Measurements from ENCODE around the gene LHFPL3.

- TF ChIP-seq CTCF (IDR thresholded peaks at IDR 0.05; ENCODE audit: low read depth, low read length, poor library complexity, severe bottlenecking): no peak
- no peak for TF ChIP-seq EZH2phosphoT487 (IDR thresholded peaks at IDR 0.05; ENCODE audit: borderline replicate concordance, low read length)
These were observed 545.0 kb downstream of the LHFPL3 start for GRCh38 chr7:104873401-104873800.
